ENCODE results near the gene LGALS7B. TPM values are rescaled to one million over a fixed set of nuclear protein-coding genes. Genes with fewer than 3 reads are reported as not detected.
"Not testable (repeated sequence)": the region's sequence is repeated elsewhere in the genome, so short reads cannot be mapped to it uniquely, and the experiment has no call there.

Gene LGALS7B
- polyA plus RNA-seq, 1 donor = 5.4 TPM

- not testable (repeated sequence) for DNase-seq
Measured at GRCh38 chr19:38797781-38798180, 8.8 kb downstream of the LGALS7B start.

- DNase-seq = no peak
Measured at GRCh38 chr19:38799104-38799503, 10.1 kb downstream of the LGALS7B start.

GRCh38 chr19:38800577-38801347, 11.8 kb downstream of the LGALS7B start:
- no peak for DNase-seq

GRCh38 chr19:38801359-38802095, 12.5 kb downstream of the LGALS7B start:
- no peak for DNase-seq

DNA sequence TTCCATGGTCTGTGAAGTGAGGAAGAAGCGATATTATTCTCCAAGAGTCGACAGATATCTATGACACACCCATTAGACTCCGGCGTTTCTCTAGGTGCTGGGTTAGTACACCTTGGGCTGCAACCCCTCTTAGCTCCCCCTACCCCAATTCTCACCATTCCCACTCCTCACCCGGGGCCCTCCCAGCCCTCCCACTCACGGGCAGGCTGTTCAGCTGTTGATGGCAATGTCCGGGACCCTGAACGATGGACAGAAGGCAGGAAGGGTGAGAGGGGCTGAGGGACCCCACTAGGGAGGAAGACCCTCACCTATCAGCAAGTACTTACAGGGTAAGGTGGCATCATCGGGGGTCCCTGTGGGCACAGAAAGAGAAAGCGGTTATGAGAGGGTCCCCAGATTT, 14.5 kb downstream of the LGALS7B start:
- no peak for DNase-seq

GRCh38 chr19:38805180-38805579, 16.2 kb downstream of the LGALS7B start:
- DNase-seq = no peak

GRCh38 chr19:38806371-38806770, 17.4 kb downstream of the LGALS7B start:
- no peak for DNase-seq

DNA sequence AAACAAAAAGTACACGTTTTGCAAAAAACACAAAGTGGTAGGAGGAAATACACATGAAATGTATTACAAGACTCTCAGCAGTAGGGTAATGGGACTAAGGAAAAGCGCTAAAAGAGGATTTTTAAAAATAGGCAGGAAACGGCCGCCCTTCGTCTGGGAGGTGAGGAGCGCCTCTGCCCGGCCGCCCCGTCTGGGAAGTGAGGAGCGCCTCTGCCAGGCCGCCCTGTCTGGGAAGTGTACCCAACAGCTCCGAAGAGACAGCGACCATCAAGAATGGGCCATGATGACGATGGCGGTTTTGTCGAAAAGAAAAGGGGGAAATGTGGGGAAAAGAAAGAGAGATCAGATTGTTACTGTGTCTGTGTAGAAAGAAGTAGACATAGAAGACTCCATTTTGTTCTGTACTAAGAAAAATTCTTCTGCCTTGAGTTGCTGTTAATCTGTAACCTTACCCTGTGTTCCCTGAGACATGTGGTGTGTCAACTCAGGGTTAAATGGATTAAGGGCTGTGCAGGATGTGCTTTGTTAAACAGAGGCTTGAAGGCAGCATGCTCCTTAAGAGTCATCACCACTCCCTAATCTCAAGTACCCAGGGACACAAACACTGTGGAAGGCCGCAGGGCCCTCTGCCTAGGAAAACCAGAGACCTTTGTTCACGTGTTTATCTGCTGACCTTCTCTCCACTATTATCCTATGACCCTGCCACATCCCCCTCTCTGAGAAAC, 18.5 kb downstream of the LGALS7B start:
- DNase-seq = not testable (repeated sequence)

GRCh38 chr19:38808741-38809140, 19.7 kb downstream of the LGALS7B start:
- no peak for DNase-seq

GRCh38 chr19:38809592-38810252, 20.7 kb downstream of the LGALS7B start:
- DNase-seq = no peak

GRCh38 chr19:38812009-38812840, 23.2 kb downstream of the LGALS7B start:
- no peak for DNase-seq

GRCh38 chr19:38812841-38813320, 23.9 kb downstream of the LGALS7B start, which contains the start of gene LGALS4:
TSS of gene LGALS4 (minus strand) at chr19:38812945. CDS start at chr19:38812886, 59 bp downstream.
- DNase-seq = no peak

DNA sequence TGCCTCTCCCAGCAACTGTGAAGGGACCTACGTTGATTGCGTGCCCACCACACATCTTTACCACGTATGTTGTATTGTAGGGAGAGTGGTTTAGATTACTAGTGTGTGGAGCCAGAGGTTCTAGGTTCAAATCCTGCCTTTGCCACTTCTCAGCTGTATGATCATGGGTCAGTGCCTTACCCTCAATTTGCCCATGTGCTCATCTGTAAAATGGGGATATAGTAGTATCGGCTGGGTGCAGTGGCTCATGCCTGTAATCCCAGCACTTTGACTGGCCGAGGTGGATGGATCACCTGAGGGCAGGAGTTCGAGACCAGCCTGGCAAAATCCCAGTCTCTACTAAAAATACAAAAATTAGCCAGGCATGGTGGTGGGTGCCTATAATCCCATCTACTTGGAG, 24.3 kb downstream of the LGALS7B start:
- no peak for DNase-seq

GRCh38 chr19:38813932-38814331, 24.9 kb downstream of the LGALS7B start:
- not testable (repeated sequence) for DNase-seq

DNA sequence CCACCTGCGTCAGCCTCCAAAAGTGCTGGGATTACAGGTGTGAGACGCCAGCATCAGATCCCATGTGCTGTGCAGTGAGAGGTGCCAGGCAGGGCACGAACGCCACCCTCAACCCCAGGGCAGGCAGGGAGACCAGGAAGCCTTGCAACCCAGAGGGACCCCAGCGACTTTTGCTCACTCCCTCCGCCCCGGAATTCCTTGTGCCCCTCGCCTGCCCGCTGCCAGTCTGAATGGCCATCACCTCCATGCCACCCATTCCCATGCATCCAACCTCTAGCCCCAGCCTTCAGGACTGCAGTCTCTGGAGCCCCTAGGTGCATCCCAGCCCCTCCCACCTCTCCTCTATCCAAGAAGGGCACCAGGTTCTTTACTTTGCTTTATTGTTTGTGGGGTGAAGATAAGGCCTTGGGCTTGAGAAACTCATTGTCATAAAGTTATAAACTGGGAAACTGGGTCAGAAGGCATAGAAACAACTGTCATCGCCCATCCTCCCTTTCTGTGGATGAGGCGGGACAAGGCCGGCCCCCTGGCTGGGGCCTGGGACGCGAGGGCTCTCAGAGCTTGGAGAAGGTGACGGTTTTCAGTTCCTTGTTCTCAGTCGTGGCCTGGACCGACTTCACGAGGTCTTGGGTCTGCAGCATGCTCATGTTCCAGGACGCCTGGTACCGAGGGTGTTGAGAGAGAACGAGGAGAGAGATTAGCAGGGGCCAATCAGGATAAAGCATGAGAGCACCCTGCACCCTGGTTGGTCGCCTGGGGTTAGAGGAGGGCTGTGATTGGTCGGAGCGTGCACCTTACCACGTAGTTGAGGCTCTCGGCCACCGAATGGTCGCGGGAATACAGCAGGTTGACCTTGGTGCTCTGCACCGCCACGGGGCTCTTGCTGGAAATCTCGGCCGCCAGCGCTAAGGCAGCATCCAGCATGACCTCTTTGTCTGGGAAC, 26.3 kb downstream of the LGALS7B start:
- no peak for DNase-seq

- no peak for DNase-seq
Measured at GRCh38 chr19:38816131-38816750, 27.2 kb downstream of the LGALS7B start.

- no peak for DNase-seq
Measured at GRCh38 chr19:38817081-38817480, 28.1 kb downstream of the LGALS7B start.

GRCh38 chr19:38819231-38819920, 30.4 kb downstream of the LGALS7B start:
- DNase-seq = no peak

- DNase-seq = not testable (repeated sequence)
Measured at GRCh38 chr19:38821230-38821825, 32.3 kb downstream of the LGALS7B start.
